ENCODE data around the gene GABRA5. TPM values are rescaled to one million over a fixed set of nuclear protein-coding genes. Genes with fewer than 3 reads are reported as not detected.
"Not testable (repeated sequence)": the region's sequence is repeated elsewhere in the genome, so short reads cannot be mapped to it uniquely, and the experiment has no call there.

Gene GABRA5
- total and polyA plus RNA-seq, 2 donors from 2014 or later = not detected

DNA sequence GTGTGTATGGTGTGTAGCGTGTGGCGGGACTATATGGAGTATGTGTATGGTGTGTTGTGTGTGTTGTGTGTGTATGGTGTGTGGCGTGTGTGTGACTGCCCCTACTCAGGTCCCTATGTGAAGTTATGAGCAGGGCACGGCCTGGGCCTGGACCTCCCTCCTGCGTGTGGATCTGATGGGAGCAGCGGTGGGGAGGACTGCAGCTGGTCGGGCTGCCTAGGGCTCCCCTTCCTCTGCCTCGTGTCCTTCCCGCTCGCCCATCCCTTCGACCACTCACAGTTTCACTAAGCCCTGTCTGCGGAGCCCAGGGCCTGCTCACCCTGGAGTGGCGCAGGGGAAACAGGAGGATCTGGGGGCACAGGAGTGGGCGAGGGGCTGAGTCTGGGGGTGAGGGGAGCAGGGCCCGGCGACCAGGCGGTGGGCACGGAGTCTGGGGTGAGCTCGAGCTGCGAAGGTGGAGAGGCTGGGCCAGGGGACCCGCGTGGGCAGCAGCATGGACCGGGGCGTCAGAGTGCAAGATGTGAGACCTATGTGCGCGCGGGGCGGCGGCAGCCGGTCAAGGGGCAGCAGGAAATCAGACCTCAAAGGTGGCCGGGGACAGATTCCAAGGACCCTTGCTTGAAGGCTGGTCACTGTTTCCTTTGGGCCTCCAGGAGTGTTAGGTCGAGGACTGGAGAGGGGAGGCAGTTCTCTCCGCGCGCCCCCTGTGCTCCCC lies 26.6 kb downstream of the GABRA5 start:
- Histone ChIP-seq H3K4me3 (ENCODE audit: low read length in 3 of 3) (no peak overlapping the region), H3K36me3 (ENCODE audit: control insufficient read depth in 2 of 3, insufficient read depth in 3 of 3, low read length in 3 of 3) (no peaks in the 10 kb centered on the region), H3K9ac (ENCODE audit: low read length in 3 of 3) (no peak overlapping the region), H3K27ac (ENCODE audit: low read depth in 2 of 2, low read length in 2 of 2) (no peak overlapping the region), H3K27me3 (ENCODE audit: control insufficient read depth, insufficient read depth, low read length) (peaks cover 3% of the 10 kb centered on the region), H3K4me1 (ENCODE audit: control insufficient read depth in 2 of 3, insufficient read depth in 2 of 3, low read depth in 1 of 3, low read length in 3 of 3) (peaks cover 0 to 5% (median 0%) of the 10 kb centered on the region in 3 donors), H3K9me3 (ENCODE audit: control insufficient read depth in 2 of 3, insufficient read depth in 1 of 3, low read length in 3 of 3) (no peaks in the 10 kb centered on the region)
- TF ChIP-seq, protein P1, sequence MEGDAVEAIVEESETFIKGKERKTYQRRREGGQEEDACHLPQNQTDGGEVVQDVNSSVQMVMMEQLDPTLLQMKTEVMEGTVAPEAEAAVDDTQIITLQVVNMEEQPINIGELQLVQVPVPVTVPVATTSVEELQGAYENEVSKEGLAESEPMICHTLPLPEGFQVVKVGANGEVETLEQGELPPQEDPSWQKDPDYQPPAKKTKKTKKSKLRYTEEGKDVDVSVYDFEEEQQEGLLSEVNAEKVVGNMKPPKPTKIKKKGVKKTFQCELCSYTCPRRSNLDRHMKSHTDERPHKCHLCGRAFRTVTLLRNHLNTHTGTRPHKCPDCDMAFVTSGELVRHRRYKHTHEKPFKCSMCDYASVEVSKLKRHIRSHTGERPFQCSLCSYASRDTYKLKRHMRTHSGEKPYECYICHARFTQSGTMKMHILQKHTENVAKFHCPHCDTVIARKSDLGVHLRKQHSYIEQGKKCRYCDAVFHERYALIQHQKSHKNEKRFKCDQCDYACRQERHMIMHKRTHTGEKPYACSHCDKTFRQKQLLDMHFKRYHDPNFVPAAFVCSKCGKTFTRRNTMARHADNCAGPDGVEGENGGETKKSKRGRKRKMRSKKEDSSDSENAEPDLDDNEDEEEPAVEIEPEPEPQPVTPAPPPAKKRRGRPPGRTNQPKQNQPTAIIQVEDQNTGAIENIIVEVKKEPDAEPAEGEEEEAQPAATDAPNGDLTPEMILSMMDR (IDR thresholded peaks at IDR 0.05; ENCODE audit: borderline replicate concordance, extremely low read depth, insufficient read depth) = no peak
- intact Hi-C loops (cut with DNase I) = loop anchor here (10.0 kb wide), 1 partner anchor 121 kb away; no protein-coding TSS in a partner anchor
- DNase-seq (no peak), FAIRE-seq (no peak)

DNA sequence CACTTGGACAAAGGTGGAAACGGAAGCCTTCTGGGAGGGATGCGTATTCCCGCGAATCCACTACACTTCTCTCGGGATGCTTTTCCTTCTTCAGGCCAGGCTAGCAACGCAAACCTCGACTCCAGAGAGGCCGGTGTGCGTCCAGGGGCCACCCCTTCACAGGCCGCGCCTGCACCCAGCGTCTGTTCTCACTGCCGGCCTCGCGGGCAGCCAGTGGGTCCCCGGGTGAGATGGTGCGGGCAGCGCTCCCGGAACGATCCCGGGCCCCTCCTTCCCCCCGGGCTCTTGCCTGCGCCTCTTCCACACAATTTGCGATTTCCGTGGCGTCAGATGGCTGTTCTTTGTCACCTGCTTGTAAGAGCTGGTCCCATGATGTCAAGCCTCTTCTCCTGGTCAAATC lies 27.3 kb downstream of the GABRA5 start:
- FAIRE-seq (no peak), DNase-seq (no peak)
- no peak overlapping the region for H3K9ac ChIP-seq (ENCODE audit: low read length in 3 of 3)
- intact Hi-C loops (cut with DNase I) = loop anchor here (10.0 kb wide), 1 partner anchor 121 kb away; no protein-coding TSS in a partner anchor
- peaks cover 0 to under 1% (median 0%) of the 10 kb centered on the region in 3 donors for H3K9me3 ChIP-seq (ENCODE audit: control insufficient read depth in 2 of 3, insufficient read depth in 1 of 3, low read length in 3 of 3)
- H3K4me3 ChIP-seq (ENCODE audit: low read length in 3 of 3) = no peak overlapping the region
- TF ChIP-seq, protein P1 (IDR thresholded peaks at IDR 0.05; ENCODE audit: borderline replicate concordance, extremely low read depth, insufficient read depth) = no peak
- H3K27me3 ChIP-seq (ENCODE audit: control insufficient read depth, insufficient read depth, low read length) = peaks cover 3% of the 10 kb centered on the region
- no peak overlapping the region for H3K27ac ChIP-seq (ENCODE audit: low read depth in 2 of 2, low read length in 2 of 2)
- H3K4me1 ChIP-seq (ENCODE audit: control insufficient read depth in 2 of 3, insufficient read depth in 2 of 3, low read depth in 1 of 3, low read length in 3 of 3) = peaks cover 0 to 5% (median 0%) of the 10 kb centered on the region in 3 donors
- H3K36me3 ChIP-seq (ENCODE audit: control insufficient read depth in 2 of 3, insufficient read depth in 3 of 3, low read length in 3 of 3) = no peaks in the 10 kb centered on the region

DNA sequence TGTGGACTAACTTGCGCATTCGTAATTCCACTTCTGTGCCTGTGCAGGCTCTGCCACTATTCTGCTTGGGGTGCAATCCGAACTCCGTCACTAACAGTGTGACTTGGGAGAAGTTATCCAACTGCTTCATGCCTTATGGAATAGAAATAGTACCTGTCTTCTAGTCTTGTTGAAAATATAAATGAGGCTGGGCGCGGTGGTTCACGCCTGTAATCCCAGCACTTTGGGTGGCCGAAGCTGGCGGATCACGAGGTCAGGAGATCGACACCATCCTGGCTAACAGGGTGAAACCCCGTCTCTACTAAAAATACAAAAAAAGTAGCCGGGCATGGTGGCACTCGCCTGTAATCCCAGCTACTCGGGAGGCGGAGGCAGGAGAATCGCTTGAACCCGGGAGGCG lies 28.5 kb downstream of the GABRA5 start:
- H3K4me1 ChIP-seq (ENCODE audit: control insufficient read depth in 2 of 3, insufficient read depth in 2 of 3, low read depth in 1 of 3, low read length in 3 of 3); DNase-seq; FAIRE-seq; H3K4me3 ChIP-seq (ENCODE audit: low read length in 3 of 3); H3K9ac ChIP-seq (ENCODE audit: low read length in 3 of 3); H3K36me3 ChIP-seq (ENCODE audit: control insufficient read depth in 2 of 3, insufficient read depth in 3 of 3, low read length in 3 of 3); H3K9me3 ChIP-seq (ENCODE audit: control insufficient read depth in 2 of 3, insufficient read depth in 1 of 3, low read length in 3 of 3); H3K27me3 ChIP-seq (ENCODE audit: control insufficient read depth, insufficient read depth, low read length); H3K27ac ChIP-seq (ENCODE audit: low read depth in 2 of 2, low read length in 2 of 2): not testable (repeated sequence)
- intact Hi-C loops (cut with DNase I) = loop anchor here (10.0 kb wide), 1 partner anchor 119 kb away; no protein-coding TSS in a partner anchor

DNA sequence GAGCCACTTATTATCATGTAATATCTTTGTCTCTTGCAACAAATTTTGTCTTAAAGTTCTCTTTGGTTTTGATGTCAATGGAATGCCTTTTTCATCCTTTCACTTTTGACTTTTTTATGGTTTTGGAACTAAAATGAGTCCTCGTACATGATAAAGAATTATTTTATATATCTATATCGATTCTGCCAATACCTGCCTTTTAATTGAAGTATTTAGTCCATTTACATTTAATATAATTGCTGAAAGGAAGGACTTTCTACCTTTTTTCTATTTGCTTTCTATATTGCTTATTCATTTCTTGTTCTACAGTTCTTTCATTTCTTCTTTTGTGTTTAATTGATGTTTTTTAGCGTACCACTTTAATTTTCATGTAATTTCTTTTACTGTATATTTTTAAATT lies 32.8 kb downstream of the GABRA5 start:
- intact Hi-C loops (cut with DNase I) = loop anchor here (10.0 kb wide), 1 partner anchor 115 kb away; no protein-coding TSS in a partner anchor
- no peak overlapping the region for H3K4me3 ChIP-seq (ENCODE audit: low read length in 3 of 3)
- no peaks in the 10 kb centered on the region for H3K27me3 ChIP-seq (ENCODE audit: control insufficient read depth, insufficient read depth, low read length)
- no peak overlapping the region for H3K27ac ChIP-seq (ENCODE audit: low read depth in 2 of 2, low read length in 2 of 2)
- H3K36me3 ChIP-seq (ENCODE audit: control insufficient read depth in 2 of 3, insufficient read depth in 3 of 3, low read length in 3 of 3) = no peaks in the 10 kb centered on the region
- FAIRE-seq = no peak
- no peaks in the 10 kb centered on the region for H3K4me1 ChIP-seq (ENCODE audit: control insufficient read depth in 2 of 3, insufficient read depth in 2 of 3, low read depth in 1 of 3, low read length in 3 of 3)
- H3K9me3 ChIP-seq (ENCODE audit: control insufficient read depth in 2 of 3, insufficient read depth in 1 of 3, low read length in 3 of 3) = peaks cover 0 to 10% (median 0%) of the 10 kb centered on the region in 3 donors
- no peak overlapping the region for H3K9ac ChIP-seq (ENCODE audit: low read length in 3 of 3)
- DNase-seq = no peak
- TF ChIP-seq, protein P1 (IDR thresholded peaks at IDR 0.05; ENCODE audit: borderline replicate concordance, extremely low read depth, insufficient read depth) = no peak

Measured in kidney (tissue), 14 donors.